Loucy (cell line): ENCODE measurements around the gene TP53I13.

Experiments
- EZH2phosphoT487 ChIP-seq: fragments of 200-600 bp; IDR thresholded peaks from 2 replicates; pipeline ENCODE4 v1.6.1; 2018; ENCODE audit warnings: antibody characterized with exemption, mild to moderate bottlenecking, moderate library complexity, borderline replicate concordance
- TF ChIP-seq, protein P1 (sequence below): fragments of 200-600 bp; sonication (generic); conservative IDR thresholded peaks from 2 replicates; pipeline ENCODE4 v1.5.1; 2014; ENCODE audit warnings: mild to moderate bottlenecking, antibody characterized with exemption, low read length

DNA sequence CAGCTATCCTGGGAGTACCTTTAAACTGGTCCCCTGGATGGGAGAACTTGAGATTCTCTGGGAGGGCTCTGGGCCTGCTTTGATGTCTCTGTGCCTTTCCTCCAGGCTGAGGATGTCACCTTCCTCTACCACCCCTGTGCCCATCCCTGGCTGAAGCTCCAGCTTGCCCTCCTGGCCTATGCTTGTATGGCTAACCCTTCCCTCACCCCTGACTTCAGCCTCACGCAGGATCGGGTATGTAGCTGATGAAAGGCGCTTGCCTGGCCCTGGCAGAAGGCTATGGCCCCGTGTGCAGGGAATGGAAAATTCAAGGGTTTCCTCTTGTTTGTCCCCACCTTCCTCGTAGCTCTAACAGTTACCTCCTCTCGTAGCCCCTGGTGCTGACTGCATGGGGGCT, 3.0 kb downstream of the TP53I13 start:
- TF ChIP-seq, protein P1, sequence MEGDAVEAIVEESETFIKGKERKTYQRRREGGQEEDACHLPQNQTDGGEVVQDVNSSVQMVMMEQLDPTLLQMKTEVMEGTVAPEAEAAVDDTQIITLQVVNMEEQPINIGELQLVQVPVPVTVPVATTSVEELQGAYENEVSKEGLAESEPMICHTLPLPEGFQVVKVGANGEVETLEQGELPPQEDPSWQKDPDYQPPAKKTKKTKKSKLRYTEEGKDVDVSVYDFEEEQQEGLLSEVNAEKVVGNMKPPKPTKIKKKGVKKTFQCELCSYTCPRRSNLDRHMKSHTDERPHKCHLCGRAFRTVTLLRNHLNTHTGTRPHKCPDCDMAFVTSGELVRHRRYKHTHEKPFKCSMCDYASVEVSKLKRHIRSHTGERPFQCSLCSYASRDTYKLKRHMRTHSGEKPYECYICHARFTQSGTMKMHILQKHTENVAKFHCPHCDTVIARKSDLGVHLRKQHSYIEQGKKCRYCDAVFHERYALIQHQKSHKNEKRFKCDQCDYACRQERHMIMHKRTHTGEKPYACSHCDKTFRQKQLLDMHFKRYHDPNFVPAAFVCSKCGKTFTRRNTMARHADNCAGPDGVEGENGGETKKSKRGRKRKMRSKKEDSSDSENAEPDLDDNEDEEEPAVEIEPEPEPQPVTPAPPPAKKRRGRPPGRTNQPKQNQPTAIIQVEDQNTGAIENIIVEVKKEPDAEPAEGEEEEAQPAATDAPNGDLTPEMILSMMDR, result no peak
- TF ChIP-seq EZH2phosphoT487, result no peak
